Osteocyte (in vitro differentiated cells): Measurements from ENCODE around the gene EN1. TPM values are rescaled to one million over a fixed set of nuclear protein-coding genes. Genes with fewer than 3 reads are reported as not detected.

Experiments
- DNase-seq: peaks from one replicate; pipeline ENCODE4 v3.0.0; 2021; ENCODE audit warnings: mixed read lengths; ENCODE audit not compliant: unreplicated experiment; ENCODE audit errors: extremely low spot score
- H3K27ac Mint-ChIP-seq: one replicate; pipeline ENCODE4 v1.8.0; 2021; ENCODE audit warnings: mild to moderate bottlenecking, mixed read lengths; ENCODE audit not compliant: unreplicated experiment
- H3K27me3 Mint-ChIP-seq: one replicate; pipeline ENCODE4 v1.8.0; 2021; ENCODE audit warnings: mixed read lengths; ENCODE audit not compliant: unreplicated experiment
- H3K36me3 Mint-ChIP-seq: one replicate; pipeline ENCODE4 v1.8.0; 2021; ENCODE audit warnings: mixed read lengths; ENCODE audit not compliant: unreplicated experiment
- H3K4me1 Mint-ChIP-seq: one replicate; pipeline ENCODE4 v1.8.0; 2021; ENCODE audit warnings: mixed read lengths; ENCODE audit not compliant: unreplicated experiment
- H3K4me3 Mint-ChIP-seq: one replicate; pipeline ENCODE4 v1.8.0; 2021; ENCODE audit warnings: mild to moderate bottlenecking, moderate library complexity, mixed read lengths; ENCODE audit not compliant: unreplicated experiment
- H3K9me3 Mint-ChIP-seq: one replicate; pipeline ENCODE4 v1.8.0; 2021; ENCODE audit warnings: mixed read lengths; ENCODE audit not compliant: unreplicated experiment
- CTCF ChIP-seq: fragments of 200-600 bp; sonication (generic); IDR thresholded peaks from 2 replicates; pipeline ENCODE4 v1.5.0; 2021; ENCODE audit warnings: antibody characterized with exemption, mild to moderate bottlenecking, moderate library complexity
- total RNA-seq: library from RNA; stranded (reverse); gene quantifications from 2 replicates; pipeline ENCODE4 v1.2.1, GENCODE V29; 2021

Gene EN1
- total RNA-seq, 1 donor from 2014 or later: not detected

GRCh38 chr2:118881490-118882129, 34.2 kb upstream of the EN1 start:
- Mint-ChIP-seq H3K9me3 (no peaks in the 10 kb centered on the region), H3K27me3 (no peaks in the 10 kb centered on the region), H3K4me1 (no peaks in the 10 kb centered on the region), H3K36me3 (no peaks in the 10 kb centered on the region), H3K4me3 (no peak overlapping the region), H3K27ac (no peak overlapping the region)
- peak; percentile 77 for TF ChIP-seq CTCF
- no peak for DNase-seq

- Mint-ChIP-seq H3K36me3 (no peaks in the 10 kb centered on the region), H3K9me3 (no peaks in the 10 kb centered on the region), H3K27me3 (no peaks in the 10 kb centered on the region), H3K27ac (no peak overlapping the region), H3K4me3 (no peak overlapping the region), H3K4me1 (no peaks in the 10 kb centered on the region)
- TF ChIP-seq CTCF: no peak
- DNase-seq: no peak
These were observed 33.1 kb upstream of the EN1 start for GRCh38 chr2:118880501-118880900.

GRCh38 chr2:118878531-118879149, 31.2 kb upstream of the EN1 start:
- Mint-ChIP-seq H3K27ac (no peak overlapping the region), H3K27me3 (no peaks in the 10 kb centered on the region), H3K4me1 (no peaks in the 10 kb centered on the region), H3K9me3 (no peaks in the 10 kb centered on the region), H3K36me3 (no peaks in the 10 kb centered on the region), H3K4me3 (no peak overlapping the region)
- DNase-seq: no peak
- no peak for TF ChIP-seq CTCF

GRCh38 chr2:118875318-118875717, 27.9 kb upstream of the EN1 start:
- no peak for TF ChIP-seq CTCF
- H3K9me3 Mint-ChIP-seq: no peaks in the 10 kb centered on the region
- peak; percentile 53 for DNase-seq
- H3K27ac Mint-ChIP-seq: no peak overlapping the region
- H3K27me3 Mint-ChIP-seq: peaks cover 3% of the 10 kb centered on the region
- no peaks in the 10 kb centered on the region for H3K4me1 Mint-ChIP-seq
- no peak overlapping the region for H3K4me3 Mint-ChIP-seq
- H3K36me3 Mint-ChIP-seq: no peaks in the 10 kb centered on the region

GRCh38 chr2:118874324-118874723, 26.9 kb upstream of the EN1 start:
- no peak overlapping the region for H3K4me3 Mint-ChIP-seq
- no peaks in the 10 kb centered on the region for H3K9me3 Mint-ChIP-seq
- H3K27me3 Mint-ChIP-seq: peaks cover 3% of the 10 kb centered on the region

More at GRCh38 chr2:118874324-118874723, 26.9 kb upstream of the EN1 start:
- peak; percentile 62 for DNase-seq
- Mint-ChIP-seq H3K27ac (no peak overlapping the region), H3K4me1 (no peaks in the 10 kb centered on the region), H3K36me3 (no peaks in the 10 kb centered on the region)
- no peak for TF ChIP-seq CTCF
